Chondrocyte (in vitro differentiated cells): Measurements from ENCODE around the gene MYH11. TPM values are rescaled to one million over a fixed set of nuclear protein-coding genes. Genes with fewer than 3 reads are reported as not detected.

Experiments
- DNase-seq: peaks from one replicate; pipeline ENCODE4 v3.0.0; 2021; ENCODE audit warnings: mixed read lengths, low spot score
- H3K27ac Mint-ChIP-seq: one replicate; pipeline ENCODE4 v1.8.0; 2021; ENCODE audit warnings: mild to moderate bottlenecking, moderate library complexity, mixed read lengths; ENCODE audit not compliant: unreplicated experiment
- H3K27me3 Mint-ChIP-seq: 2 replicates; pipeline ENCODE4 v1.8.0; 2021; ENCODE audit warnings: low read depth, mixed read lengths
- H3K36me3 Mint-ChIP-seq: 2 replicates; pipeline ENCODE4 v1.8.0; 2021; ENCODE audit warnings: low read depth, mixed read lengths
- H3K4me1 Mint-ChIP-seq: 2 replicates; pipeline ENCODE4 v1.8.0; 2021; ENCODE audit warnings: low read depth, mild to moderate bottlenecking, mixed read lengths
- H3K4me3 Mint-ChIP-seq: one replicate; pipeline ENCODE4 v1.8.0; 2021; ENCODE audit warnings: mild to moderate bottlenecking, moderate library complexity, mixed read lengths; ENCODE audit not compliant: unreplicated experiment
- H3K9me3 Mint-ChIP-seq: 2 replicates; pipeline ENCODE4 v1.8.0; 2021; ENCODE audit warnings: low read depth, mixed read lengths
- CTCF ChIP-seq: fragments of 200-600 bp; sonication (generic); IDR thresholded peaks from 2 replicates; pipeline ENCODE4 v1.5.0; 2021; ENCODE audit warnings: antibody characterized with exemption, mild to moderate bottlenecking, moderate library complexity
- total RNA-seq: library from RNA; stranded (reverse); gene quantifications from 3 replicates; pipeline ENCODE4 v1.2.1, GENCODE V29; 2021

The MYH11 gene
- total RNA-seq, 1 donor from 2014 or later = 58.3 TPM

DNA sequence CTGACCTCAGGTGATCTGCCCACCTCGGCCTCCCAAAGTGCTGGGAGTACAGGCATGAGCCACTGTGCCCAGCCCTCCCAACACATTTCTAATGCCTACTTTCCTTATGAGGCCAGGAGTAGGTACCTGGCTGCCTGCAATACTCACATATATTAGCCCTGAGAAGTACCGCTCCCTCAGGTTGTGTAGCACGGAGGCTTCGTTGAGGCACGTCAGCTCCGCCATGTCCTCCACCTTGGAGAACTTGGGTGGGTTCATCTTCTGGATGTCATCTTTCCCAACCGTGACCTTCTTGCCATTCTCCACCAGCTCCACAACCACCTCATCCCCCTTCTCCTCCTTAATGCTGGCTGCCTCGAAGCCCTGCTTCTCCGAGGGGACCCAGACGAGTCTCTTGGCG lies 19.1 kb downstream of the MYH11 start:
- Mint-ChIP-seq H3K27me3 (peaks cover 9% of the 10 kb centered on the region), H3K27ac (no peak overlapping the region), H3K4me3 (no peak overlapping the region), H3K9me3 (no peaks in the 10 kb centered on the region), H3K4me1 (peaks cover 5% of the 10 kb centered on the region), H3K36me3 (peaks cover 6% of the 10 kb centered on the region)
- no peak for DNase-seq
- no peak for TF ChIP-seq CTCF

- no peaks in the 10 kb centered on the region for H3K9me3 Mint-ChIP-seq
- H3K4me1 Mint-ChIP-seq = peaks cover 5% of the 10 kb centered on the region
- H3K27ac Mint-ChIP-seq = no peak overlapping the region
- no peak overlapping the region for H3K4me3 Mint-ChIP-seq
- TF ChIP-seq CTCF = no peak
- H3K27me3 Mint-ChIP-seq = peaks cover 9% of the 10 kb centered on the region
- DNase-seq = no peak
- H3K36me3 Mint-ChIP-seq = peaks cover 6% of the 10 kb centered on the region
Measured at GRCh38 chr16:15836965-15837611, 19.7 kb downstream of the MYH11 start.

DNA sequence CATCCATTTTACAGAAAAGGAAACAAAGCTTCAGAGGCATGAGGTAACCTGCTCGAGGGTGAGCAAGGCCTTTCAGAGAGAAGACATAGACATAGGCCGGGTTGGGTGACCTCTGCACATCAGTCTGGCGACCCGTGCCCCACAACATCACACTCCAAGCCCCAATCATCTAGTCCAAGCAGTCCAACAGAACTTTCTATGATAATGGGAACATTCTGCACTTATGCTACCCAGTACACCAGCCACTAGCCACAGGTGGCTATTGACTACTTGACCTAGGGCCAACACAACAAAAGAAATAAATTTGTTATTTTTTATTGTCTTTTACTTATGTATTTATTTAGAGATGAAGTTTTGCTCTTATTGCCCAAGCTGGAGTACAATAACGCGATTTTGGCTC lies 20.8 kb downstream of the MYH11 start:
- Mint-ChIP-seq H3K27ac (no peak overlapping the region), H3K9me3 (no peaks in the 10 kb centered on the region)

DNA sequence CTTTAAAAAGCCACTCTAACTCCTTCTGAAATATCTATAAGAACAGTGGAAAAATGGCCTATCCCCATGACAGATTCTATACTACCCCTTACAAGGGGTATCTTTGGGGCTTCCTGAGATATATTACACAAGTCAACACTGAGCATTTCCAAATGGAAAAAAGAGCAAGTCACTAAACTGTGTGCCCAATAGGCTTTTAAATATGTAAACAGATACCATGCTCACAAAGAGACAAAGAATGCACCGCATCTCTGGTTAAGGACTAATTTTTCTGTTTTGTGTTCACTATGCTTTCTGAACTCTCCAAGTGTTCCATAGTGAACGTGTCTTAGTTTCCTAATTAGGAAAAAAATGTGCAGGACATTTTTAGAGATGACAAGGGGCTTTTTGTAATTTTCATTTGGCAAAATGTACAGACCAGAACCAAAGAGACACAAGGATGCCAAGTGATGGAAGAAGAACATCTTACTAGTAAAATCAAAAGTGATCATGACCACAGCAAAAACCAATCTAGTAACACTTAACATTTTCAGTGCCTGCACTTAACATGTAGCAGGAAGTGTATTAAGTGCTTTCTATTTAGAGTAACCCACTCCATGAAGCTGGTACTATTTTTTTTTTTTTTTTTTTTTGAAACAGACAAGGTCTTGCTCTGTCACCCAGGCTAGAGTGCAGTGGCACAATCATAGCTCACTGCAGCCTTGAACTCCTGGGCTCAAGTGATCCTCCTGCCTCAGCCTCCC lies 21.5 kb downstream of the MYH11 start:
- Mint-ChIP-seq H3K27ac (no peak overlapping the region), H3K27me3 (peaks cover 4% of the 10 kb centered on the region), H3K4me1 (peaks cover 5% of the 10 kb centered on the region), H3K9me3 (no peaks in the 10 kb centered on the region), H3K4me3 (no peak overlapping the region), H3K36me3 (peaks cover 6% of the 10 kb centered on the region)
- TF ChIP-seq CTCF = no peak
- no peak for DNase-seq

More for the DNA sequence above, 20.8 kb downstream of the MYH11 start:
- no peak for TF ChIP-seq CTCF
- H3K27me3 Mint-ChIP-seq = peaks cover 6% of the 10 kb centered on the region
- H3K4me3 Mint-ChIP-seq = no peak overlapping the region
- no peak for DNase-seq
- H3K36me3 Mint-ChIP-seq = peaks cover 6% of the 10 kb centered on the region
- H3K4me1 Mint-ChIP-seq = peaks cover 5% of the 10 kb centered on the region

GRCh38 chr16:15834502-15834901 lies 22.3 kb downstream of the MYH11 start:
- Mint-ChIP-seq H3K4me3 (no peak overlapping the region), H3K9me3 (no peaks in the 10 kb centered on the region), H3K4me1 (peaks cover 5% of the 10 kb centered on the region), H3K36me3 (peaks cover 6% of the 10 kb centered on the region), H3K27ac (no peak overlapping the region), H3K27me3 (peaks cover 3% of the 10 kb centered on the region)
- no peak for DNase-seq
- TF ChIP-seq CTCF = no peak
